ENCODE data around the gene FMN2. TPM values are rescaled to one million over a fixed set of nuclear protein-coding genes. Genes with fewer than 3 reads are reported as not detected.
"Not testable (repeated sequence)": the region's sequence is repeated elsewhere in the genome, so short reads cannot be mapped to it uniquely, and the experiment has no call there.

FMN2 gene
- total and polyA plus RNA-seq, 9 donors: 0.60 to 10.1 (median 2.5) TPM

- Histone ChIP-seq H3K4me3 (no peak overlapping the region), H3K27ac (no peak overlapping the region), H3K27me3 (no peaks in the 10 kb centered on the region), H3K4me1 (ENCODE audit: insufficient read depth) (no peaks in the 10 kb centered on the region), H3K36me3 (no peaks in the 10 kb centered on the region), H3K9me3 (no peaks in the 10 kb centered on the region)
- DNase-seq: no peak
- TF ChIP-seq POLR2A (IDR thresholded peaks at IDR 0.05): no peak
- no peak for TF ChIP-seq EP300 (IDR thresholded peaks at IDR 0.05)
- no peak for TF ChIP-seq CTCF (IDR thresholded peaks at IDR 0.05)
- WGBS, 3 donors: 40 to 47% (median 47%) methylated on average over 6 of the region's 6 CpGs
- intact Hi-C loops (cut with DNase I): no loop called here
Measured at GRCh38 chr1:240170806-240171205, 79.1 kb downstream of the FMN2 start.

- TF ChIP-seq POLR2A (IDR thresholded peaks at IDR 0.05) (no peak), CTCF (IDR thresholded peaks at IDR 0.05) (no peak), EP300 (IDR thresholded peaks at IDR 0.05) (no peak)
- Histone ChIP-seq H3K27me3 (no peaks in the 10 kb centered on the region), H3K4me3 (no peak overlapping the region), H3K27ac (no peak overlapping the region), H3K36me3 (no peaks in the 10 kb centered on the region), H3K9me3 (no peaks in the 10 kb centered on the region), H3K4me1 (ENCODE audit: insufficient read depth) (no peaks in the 10 kb centered on the region)
- 15 to 49% (median 21%) methylated on average over 2 of the region's 2 CpGs for WGBS, 3 donors
- DNase-seq: no peak
- intact Hi-C loops (cut with DNase I): no loop called here
Measured at GRCh38 chr1:240171907-240172306, 80.2 kb downstream of the FMN2 start.

DNA sequence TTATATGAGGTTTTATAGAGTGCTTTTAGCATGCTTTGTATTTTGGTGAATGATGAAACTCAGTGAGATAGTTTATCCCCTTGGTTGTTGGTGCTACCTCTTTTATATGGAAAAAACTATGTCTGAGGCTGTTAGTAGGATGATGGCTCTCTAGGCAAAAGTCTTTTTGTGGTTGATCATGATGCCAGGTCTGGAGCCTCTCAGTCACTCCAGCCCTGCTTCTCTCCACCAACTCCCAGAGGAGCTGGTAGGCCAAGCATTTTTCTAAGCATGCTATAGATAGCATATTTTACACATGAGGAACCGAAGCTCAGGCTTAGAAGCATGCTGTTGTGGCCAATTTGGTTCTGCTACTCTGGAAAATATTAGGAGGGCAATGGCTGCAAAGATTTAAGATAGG is 82.2 kb downstream of the FMN2 start:
- intact Hi-C loops (cut with DNase I): no loop called here
- Histone ChIP-seq H3K4me3 (no peak overlapping the region), H3K4me1 (ENCODE audit: insufficient read depth) (no peaks in the 10 kb centered on the region), H3K36me3 (no peaks in the 10 kb centered on the region), H3K27ac (no peak overlapping the region), H3K9me3 (no peaks in the 10 kb centered on the region), H3K27me3 (no peaks in the 10 kb centered on the region)
- WGBS, 3 donors: 79 to 95% (median 88%) methylated on average over 1 of the region's 1 CpG
- DNase-seq: no peak
- no peak for TF ChIP-seq EP300 (IDR thresholded peaks at IDR 0.05)

GRCh38 chr1:240174734-240175133 is 83.1 kb downstream of the FMN2 start:
- no peak for DNase-seq
- WGBS, 3 donors: 83 to 94% (median 86%) methylated on average over 4 of the region's 4 CpGs
- H3K9me3 ChIP-seq: no peaks in the 10 kb centered on the region
- H3K36me3 ChIP-seq: no peaks in the 10 kb centered on the region
- no peak for TF ChIP-seq POLR2A (IDR thresholded peaks at IDR 0.05)
- TF ChIP-seq EP300 (IDR thresholded peaks at IDR 0.05): no peak
- no peak overlapping the region for H3K4me3 ChIP-seq
- no peaks in the 10 kb centered on the region for H3K27me3 ChIP-seq
- intact Hi-C loops (cut with DNase I): no loop called here
- H3K4me1 ChIP-seq (ENCODE audit: insufficient read depth): no peaks in the 10 kb centered on the region
- H3K27ac ChIP-seq: no peak overlapping the region

- no peak for TF ChIP-seq CTCF (IDR thresholded peaks at IDR 0.05)
- TF ChIP-seq EP300 (IDR thresholded peaks at IDR 0.05): no peak
- no peak for TF ChIP-seq POLR2A (IDR thresholded peaks at IDR 0.05)
- WGBS, 3 donors: 89 to 93% (median 90%) methylated on average over 5 of the region's 5 CpGs
- intact Hi-C loops (cut with DNase I): no loop called here
Measured at GRCh38 chr1:240178366-240178765, 86.7 kb downstream of the FMN2 start.

DNA sequence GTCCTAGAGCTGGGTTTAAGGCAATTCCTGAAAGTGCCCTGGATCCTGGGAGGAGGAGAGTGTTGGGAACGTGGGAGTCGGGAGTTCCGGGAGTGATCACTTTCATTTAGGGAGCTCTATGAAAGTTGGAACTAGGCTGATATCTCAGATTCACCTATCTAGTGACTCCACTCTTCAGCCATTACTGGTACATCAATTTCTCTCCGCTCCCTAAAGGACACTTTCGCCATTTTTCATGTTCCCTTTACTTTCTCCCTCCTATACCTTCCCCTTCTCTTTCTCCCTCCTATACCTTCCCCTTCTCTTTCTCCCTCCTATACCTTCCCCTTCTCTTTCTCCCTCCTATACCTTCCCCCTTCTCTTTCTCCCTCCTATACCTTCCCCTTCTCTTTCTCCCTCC is 93.0 kb downstream of the FMN2 start:
- H3K4me1 ChIP-seq (ENCODE audit: insufficient read depth); DNase-seq; H3K9me3 ChIP-seq; H3K27ac ChIP-seq; H3K4me3 ChIP-seq; H3K36me3 ChIP-seq; H3K27me3 ChIP-seq: not testable (repeated sequence)
- intact Hi-C loops (cut with DNase I): loop anchor here in 1 of 4 donors (10.0 kb wide), 1 partner anchor 150 kb away; no protein-coding TSS in a partner anchor
- 74 to 82% (median 79%) methylated on average over 5 of the region's 5 CpGs for WGBS, 3 donors

More at GRCh38 chr1:240178366-240178765, 86.7 kb downstream of the FMN2 start:
- H3K27ac ChIP-seq: no peak overlapping the region
- no peak overlapping the region for H3K4me3 ChIP-seq
- no peaks in the 10 kb centered on the region for H3K27me3 ChIP-seq
- no peaks in the 10 kb centered on the region for H3K4me1 ChIP-seq (ENCODE audit: insufficient read depth)
- H3K9me3 ChIP-seq: no peaks in the 10 kb centered on the region
- no peak for DNase-seq
- H3K36me3 ChIP-seq: no peaks in the 10 kb centered on the region
